Effector memory CD4-positive, alpha-beta T cell (primary cell): ENCODE measurements around the gene CCDC85C.
A peak's percentile ranks its signal among the peaks of the same experiment; 100 is the strongest.

Experiments
- DNase-seq, 3 donors: peaks; one replicate each; pipeline ENCODE4 v3.0.0-alpha.2; 2020
- H3K27ac ChIP-seq: 2 replicates; pipeline ENCODE4 v1.7.0; 2013; ENCODE audit warnings: mild to moderate bottlenecking, low read length, moderate library complexity; ENCODE audit not compliant: insufficient read depth, poor library complexity, severe bottlenecking
- H3K27me3 ChIP-seq: replicated peaks from 2 replicates; pipeline ENCODE4 v1.7.0; 2013; ENCODE audit warnings: mild to moderate bottlenecking, low read length; ENCODE audit not compliant: insufficient read depth, control insufficient read depth, poor library complexity, severe bottlenecking
- H3K36me3 ChIP-seq: 2 replicates; pipeline ENCODE4 v1.7.0; 2013; ENCODE audit warnings: mild to moderate bottlenecking, low read length, moderate library complexity; ENCODE audit not compliant: control insufficient read depth, insufficient read depth
- H3K4me1 ChIP-seq: 2 replicates; pipeline ENCODE4 v1.7.0; 2013; ENCODE audit warnings: low read length, mild to moderate bottlenecking; ENCODE audit not compliant: control insufficient read depth, insufficient read depth, poor library complexity, severe bottlenecking
- H3K4me3 ChIP-seq: 2 replicates; pipeline ENCODE4 v1.7.0; 2013; ENCODE audit warnings: low read length, low read depth, mild to moderate bottlenecking; ENCODE audit not compliant: insufficient read depth, poor library complexity, severe bottlenecking
- H3K9me3 ChIP-seq: 2 replicates; pipeline ENCODE4 v1.7.0; 2013; ENCODE audit warnings: mild to moderate bottlenecking, low read length, moderate library complexity; ENCODE audit not compliant: control insufficient read depth

The CCDC85C gene

GRCh38 chr14:99497894-99498293, 106.1 kb downstream of the CCDC85C start:
- Histone ChIP-seq H3K36me3 (peaks cover 86% of the 10 kb centered on the region), H3K27me3 (no peaks in the 10 kb centered on the region), H3K4me1 (no peaks in the 10 kb centered on the region), H3K9me3 (no peaks in the 10 kb centered on the region), H3K27ac (no peak overlapping the region), H3K4me3 (no peak overlapping the region)
- DNase-seq = no peak

- no peak for DNase-seq
- Histone ChIP-seq H3K4me3 (no peak overlapping the region), H3K36me3 (peaks cover 86% of the 10 kb centered on the region), H3K4me1 (no peaks in the 10 kb centered on the region), H3K27ac (no peak overlapping the region), H3K27me3 (no peaks in the 10 kb centered on the region), H3K9me3 (no peaks in the 10 kb centered on the region)
Measured at GRCh38 chr14:99497341-99497740, 106.7 kb downstream of the CCDC85C start.

GRCh38 chr14:99484106-99484505, 119.9 kb downstream of the CCDC85C start:
- H3K27ac ChIP-seq = no peak overlapping the region

GRCh38 chr14:99481745-99482099, 122.3 kb downstream of the CCDC85C start:
- no peaks in the 10 kb centered on the region for H3K36me3 ChIP-seq

More at GRCh38 chr14:99484106-99484505, 119.9 kb downstream of the CCDC85C start:
- Histone ChIP-seq H3K4me3 (no peak overlapping the region), H3K4me1 (peaks cover 17% of the 10 kb centered on the region), H3K36me3 (no peaks in the 10 kb centered on the region), H3K27me3 (no peaks in the 10 kb centered on the region), H3K9me3 (no peaks in the 10 kb centered on the region)
- DNase-seq = no peak

GRCh38 chr14:99480917-99481744, 122.9 kb downstream of the CCDC85C start, which contains the start of gene CCNK:
TSS of gene CCNK (plus strand) at chr14:99481409. CDS start at chr14:99492678, 11,269 bp downstream.
- peaks cover 21% of the 10 kb centered on the region for H3K4me1 ChIP-seq
- DNase-seq = peak; percentile 100
- H3K9me3 ChIP-seq = no peaks in the 10 kb centered on the region
- peak within 1 kb of the TSS; percentile 83 for H3K4me3 ChIP-seq
- no peaks in the 10 kb centered on the region for H3K27me3 ChIP-seq
- H3K36me3 ChIP-seq = no peaks in the 10 kb centered on the region
- H3K27ac ChIP-seq = peak within 1 kb of the TSS; percentile 88

More at GRCh38 chr14:99481745-99482099, 122.3 kb downstream of the CCDC85C start:
- DNase-seq = peak in 1 of 3 donors; percentile 32
- no peaks in the 10 kb centered on the region for H3K9me3 ChIP-seq
- H3K27ac ChIP-seq = peak overlapping the region; percentile 88
- H3K4me1 ChIP-seq = peaks cover 21% of the 10 kb centered on the region
- H3K4me3 ChIP-seq = peak overlapping the region; percentile 83
- no peaks in the 10 kb centered on the region for H3K27me3 ChIP-seq

GRCh38 chr14:99479906-99480869, 123.8 kb downstream of the CCDC85C start, which contains the start of gene SETD3:
TSS of gene SETD3 (minus strand) at chr14:99480859. CDS start at chr14:99465805, 15,054 bp downstream.
- Histone ChIP-seq H3K4me3 (peak within 1 kb of the TSS; percentile 83), H3K27ac (peak within 1 kb of the TSS; percentile 88), H3K36me3 (no peaks in the 10 kb centered on the region), H3K9me3 (no peaks in the 10 kb centered on the region), H3K27me3 (no peaks in the 10 kb centered on the region), H3K4me1 (peaks cover 21% of the 10 kb centered on the region)
- DNase-seq = peak; percentile 6 to 30 (median 8)

GRCh38 chr14:99479160-99479905, 124.7 kb downstream of the CCDC85C start:
- Histone ChIP-seq H3K27ac (peak overlapping the region; percentile 52), H3K27me3 (no peaks in the 10 kb centered on the region), H3K9me3 (no peaks in the 10 kb centered on the region), H3K4me1 (peaks cover 21% of the 10 kb centered on the region), H3K4me3 (peak overlapping the region; percentile 60), H3K36me3 (no peaks in the 10 kb centered on the region)
- DNase-seq = no peak

- no peaks in the 10 kb centered on the region for H3K36me3 ChIP-seq
- H3K4me1 ChIP-seq = peaks cover 21% of the 10 kb centered on the region
- no peaks in the 10 kb centered on the region for H3K27me3 ChIP-seq
- no peaks in the 10 kb centered on the region for H3K9me3 ChIP-seq
- DNase-seq = no peak
- no peak overlapping the region for H3K4me3 ChIP-seq
- no peak overlapping the region for H3K27ac ChIP-seq
Measured at GRCh38 chr14:99478128-99478527, 125.9 kb downstream of the CCDC85C start.

- Histone ChIP-seq H3K36me3 (no peaks in the 10 kb centered on the region), H3K9me3 (no peaks in the 10 kb centered on the region), H3K4me3 (no peak overlapping the region), H3K4me1 (peaks cover 12% of the 10 kb centered on the region), H3K27ac (no peak overlapping the region), H3K27me3 (no peaks in the 10 kb centered on the region)
- no peak for DNase-seq
Measured at GRCh38 chr14:99476864-99477263, 127.1 kb downstream of the CCDC85C start.
